ENCODE results near the gene SNHG17.

DNA sequence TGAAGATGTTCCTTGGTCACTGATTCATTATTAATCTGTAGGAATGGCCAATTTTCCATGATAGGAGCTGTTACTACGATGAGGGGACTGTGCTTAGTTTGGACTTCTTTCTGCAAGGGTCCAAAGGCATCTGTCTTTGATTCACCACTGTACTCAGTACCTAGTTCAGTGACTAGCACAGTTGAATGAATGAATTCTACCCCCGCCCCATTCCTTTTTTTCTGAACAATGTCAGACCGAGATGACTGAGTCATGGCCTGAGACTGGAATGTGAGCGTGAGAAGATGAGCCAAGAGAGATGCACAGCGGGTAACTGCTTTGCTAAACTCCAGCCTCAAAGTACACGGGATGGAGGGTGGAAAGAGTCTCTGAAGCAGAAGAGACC lies 419 bp upstream of the SNHG17 start:
- TF ChIP-seq, protein P1, sequence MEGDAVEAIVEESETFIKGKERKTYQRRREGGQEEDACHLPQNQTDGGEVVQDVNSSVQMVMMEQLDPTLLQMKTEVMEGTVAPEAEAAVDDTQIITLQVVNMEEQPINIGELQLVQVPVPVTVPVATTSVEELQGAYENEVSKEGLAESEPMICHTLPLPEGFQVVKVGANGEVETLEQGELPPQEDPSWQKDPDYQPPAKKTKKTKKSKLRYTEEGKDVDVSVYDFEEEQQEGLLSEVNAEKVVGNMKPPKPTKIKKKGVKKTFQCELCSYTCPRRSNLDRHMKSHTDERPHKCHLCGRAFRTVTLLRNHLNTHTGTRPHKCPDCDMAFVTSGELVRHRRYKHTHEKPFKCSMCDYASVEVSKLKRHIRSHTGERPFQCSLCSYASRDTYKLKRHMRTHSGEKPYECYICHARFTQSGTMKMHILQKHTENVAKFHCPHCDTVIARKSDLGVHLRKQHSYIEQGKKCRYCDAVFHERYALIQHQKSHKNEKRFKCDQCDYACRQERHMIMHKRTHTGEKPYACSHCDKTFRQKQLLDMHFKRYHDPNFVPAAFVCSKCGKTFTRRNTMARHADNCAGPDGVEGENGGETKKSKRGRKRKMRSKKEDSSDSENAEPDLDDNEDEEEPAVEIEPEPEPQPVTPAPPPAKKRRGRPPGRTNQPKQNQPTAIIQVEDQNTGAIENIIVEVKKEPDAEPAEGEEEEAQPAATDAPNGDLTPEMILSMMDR (IDR thresholded peaks at IDR 0.05): no peak
- no peak for TF ChIP-seq POLR2A (IDR thresholded peaks at IDR 0.05)

Measured in thyroid gland (tissue), 4 donors.